GM12878 (cell line): Measurements from ENCODE around the gene RAD51B.

Experiments
- CTCF ChIP-seq, 3 experiments: IDR thresholded peaks in 2 of 3; conservative IDR thresholded peaks in 1 of 3; 2 replicates each; pipeline ENCODE4 v1.5.1; 2011; ENCODE audit warnings: low read depth in 3 of 3, low read length in 3 of 3, mild to moderate bottlenecking in 3 of 3, control low read depth in 2 of 3, moderate library complexity in 2 of 3, inconsistent platforms in 1 of 3, mixed read lengths in 1 of 3; ENCODE audit not compliant: control insufficient read depth in 2 of 3, insufficient read depth in 1 of 3; ENCODE audit errors: extremely low read depth in 1 of 3
- EP300 ChIP-seq, 2 experiments: fragments of 150-350 bp in 1 of 2; IDR thresholded peaks; 2 replicates each; pipeline ENCODE4 v1.6.1; 2011 to 2012; ENCODE audit warnings: low read depth in 2 of 2, low read length in 2 of 2, borderline replicate concordance in 1 of 2, improper control_type of control experiment in 1 of 2, inconsistent platforms in 1 of 2; ENCODE audit not compliant: control insufficient read depth in 1 of 2
- ESRRA ChIP-seq: IDR thresholded peaks from 2 replicates; pipeline ENCODE4 v1.6.1; 2012; ENCODE audit warnings: mild to moderate bottlenecking, low read length, improper control_type of control experiment
- ETV6 ChIP-seq, 2 experiments: fragments of 450-650 bp in 1 of 2; IDR thresholded peaks in 1 of 2; conservative IDR thresholded peaks in 1 of 2; 2 replicates each; pipeline ENCODE4 v1.6.1; 2014; ENCODE audit warnings: antibody characterized with exemption in 1 of 2, borderline replicate concordance in 1 of 2, low read depth in 1 of 2, mild to moderate bottlenecking in 1 of 2, moderate library complexity in 1 of 2
- EZH2 ChIP-seq: IDR thresholded peaks from 2 replicates; pipeline ENCODE4 v1.6.1; 2012; ENCODE audit warnings: low read depth, mild to moderate bottlenecking, control low read depth, inconsistent platforms, low read length, borderline replicate concordance; ENCODE audit not compliant: control insufficient read depth
- FOXM1 ChIP-seq: IDR thresholded peaks from 2 replicates; pipeline ENCODE4 v1.6.1; 2012; ENCODE audit warnings: low read depth, mild to moderate bottlenecking, inconsistent platforms, low read length, moderate library complexity
- NR2C1 ChIP-seq: fragments of 450-650 bp; IDR thresholded peaks from 2 replicates; pipeline ENCODE4 v1.6.1; 2017; ENCODE audit warnings: antibody characterized with exemption, mild to moderate bottlenecking, moderate library complexity
- NR2C2 ChIP-seq: IDR thresholded peaks from 2 replicates; pipeline ENCODE4 v1.6.1; 2011; ENCODE audit warnings: borderline replicate concordance, low read depth; ENCODE audit not compliant: control insufficient read depth, insufficient read length
- PBX3 ChIP-seq: IDR thresholded peaks from 2 replicates; pipeline ENCODE4 v1.6.1; 2011; ENCODE audit warnings: mild to moderate bottlenecking, low read depth, low read length, moderate library complexity; ENCODE audit not compliant: insufficient replicate concordance
- POLR2AphosphoS5 ChIP-seq: IDR thresholded peaks from 2 replicates; pipeline ENCODE4 v1.6.1; 2011; ENCODE audit warnings: mild to moderate bottlenecking, low read length, inconsistent platforms
- RFX5 ChIP-seq: IDR thresholded peaks from 2 replicates; pipeline ENCODE4 v1.6.1; 2011; ENCODE audit warnings: low read depth, low read length, improper control_type of control experiment
- ZBTB11 ChIP-seq: fragments of 450-650 bp; formaldehyde crosslinking; IDR thresholded peaks from 2 replicates; pipeline ENCODE4 v1.5.0; 2022; ENCODE audit warnings: mild to moderate bottlenecking, missing genetic modification characterization
- ZBTB40 ChIP-seq: fragments of 450-650 bp; IDR thresholded peaks from 2 replicates; pipeline ENCODE4 v1.6.1; 2016; ENCODE audit warnings: mild to moderate bottlenecking, moderate library complexity, borderline replicate concordance

GRCh38 chr14:68000511-68000910 is 180.9 kb downstream of the RAD51B start:
- TF ChIP-seq ZBTB11 (no peak), CTCF (IDR thresholded peaks at IDR 0.05 in 2 of 3, conservative IDR thresholded peaks at IDR 0.05 in 1 of 3; ENCODE audit: control insufficient read depth in 2 of 3, extremely low read depth in 1 of 3, insufficient read depth in 1 of 3, low read depth in 3 of 3, low read length in 3 of 3) (no peak), NR2C1 (no peak), ESRRA (no peak), RFX5 (no peak), FOXM1 (no peak), ZBTB40 (no peak), PBX3 (no peak), EZH2 (no peak), POLR2AphosphoS5 (no peak), EP300 (IDR thresholded peaks at IDR 0.05; ENCODE audit: borderline replicate concordance in 1 of 2, control insufficient read depth in 1 of 2, low read depth in 2 of 2, low read length in 2 of 2) (no peak), NR2C2 (no peak), ETV6 (conservative IDR thresholded peaks at IDR 0.05 in 1 of 2, IDR thresholded peaks at IDR 0.05 in 1 of 2; ENCODE audit: borderline replicate concordance in 1 of 2, low read depth in 1 of 2) (no peak)
